Ovary (tissue), 3 donors: ENCODE measurements around the gene DNMBP.

Source experiments
- POLR2A ChIP-seq: fragments of 450-650 bp; IDR thresholded peaks from one replicate; pipeline ENCODE4 v1.6.1; 2017; ENCODE audit warnings: antibody characterized with exemption, mild to moderate bottlenecking, moderate library complexity
- TF ChIP-seq, protein P1 (sequence below), 3 donors: fragments of 450-650 bp in 2 of 3; fragments of 200-600 bp in 1 of 3; IDR thresholded peaks; one replicate each; pipeline versions ENCODE4 v1.5.1 to v1.8.0; 2016 to 2022; ENCODE audit warnings: antibody characterized with exemption in 3 of 3, mild to moderate bottlenecking in 1 of 3
- donor health status: DM: no; HTN: no; CAD: no.

DNA sequence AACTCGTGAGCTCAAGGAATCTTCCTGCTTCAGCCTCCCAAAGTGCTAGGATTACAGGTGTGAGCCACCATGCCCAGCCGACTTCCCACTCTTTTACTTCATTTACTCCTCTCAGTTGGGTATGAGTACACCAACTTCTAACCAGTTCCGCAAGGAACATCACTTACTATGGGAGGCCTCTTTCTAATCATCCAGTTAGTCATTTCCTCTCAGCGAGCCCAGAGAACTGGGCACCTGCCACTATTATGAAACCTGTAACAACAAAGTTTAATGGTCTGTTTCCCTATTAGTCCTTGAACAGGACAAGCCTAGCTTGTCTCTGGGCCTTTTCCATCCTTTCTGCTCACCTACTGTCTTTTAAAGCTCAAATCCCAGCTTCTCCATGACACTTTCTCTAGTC lies 88.8 kb downstream of the DNMBP start:
- TF ChIP-seq, protein P1, sequence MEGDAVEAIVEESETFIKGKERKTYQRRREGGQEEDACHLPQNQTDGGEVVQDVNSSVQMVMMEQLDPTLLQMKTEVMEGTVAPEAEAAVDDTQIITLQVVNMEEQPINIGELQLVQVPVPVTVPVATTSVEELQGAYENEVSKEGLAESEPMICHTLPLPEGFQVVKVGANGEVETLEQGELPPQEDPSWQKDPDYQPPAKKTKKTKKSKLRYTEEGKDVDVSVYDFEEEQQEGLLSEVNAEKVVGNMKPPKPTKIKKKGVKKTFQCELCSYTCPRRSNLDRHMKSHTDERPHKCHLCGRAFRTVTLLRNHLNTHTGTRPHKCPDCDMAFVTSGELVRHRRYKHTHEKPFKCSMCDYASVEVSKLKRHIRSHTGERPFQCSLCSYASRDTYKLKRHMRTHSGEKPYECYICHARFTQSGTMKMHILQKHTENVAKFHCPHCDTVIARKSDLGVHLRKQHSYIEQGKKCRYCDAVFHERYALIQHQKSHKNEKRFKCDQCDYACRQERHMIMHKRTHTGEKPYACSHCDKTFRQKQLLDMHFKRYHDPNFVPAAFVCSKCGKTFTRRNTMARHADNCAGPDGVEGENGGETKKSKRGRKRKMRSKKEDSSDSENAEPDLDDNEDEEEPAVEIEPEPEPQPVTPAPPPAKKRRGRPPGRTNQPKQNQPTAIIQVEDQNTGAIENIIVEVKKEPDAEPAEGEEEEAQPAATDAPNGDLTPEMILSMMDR (IDR thresholded peaks at IDR 0.05): no peak
- TF ChIP-seq POLR2A: no peak
